OCI-LY7 (cell line): ENCODE data around the gene P2RX5. TPM values are rescaled to one million over a fixed set of nuclear protein-coding genes. Genes with fewer than 3 reads are reported as not detected.

Experiments
- BruUV-seq: library from RNA; stranded (reverse); fragments of 400-500 nt; replicated peaks from 2 replicates; lab custom pipeline; 2021; lab: Mats Ljungman, UMichigan
- CTCF ChIA-PET: fragments of 300-600 bp; sonication (Branson Sonifier 250); formaldehyde crosslinking; loops from one replicate; lab custom pipeline; 2022; ENCODE audit warnings: antibody characterized with exemption; ENCODE audit not compliant: unreplicated experiment; lab: Charles Lee
- POLR2A ChIA-PET: fragments of 300-600 bp; sonication (Branson Sonifier 250); formaldehyde crosslinking; loops from one replicate; lab custom pipeline; 2022; ENCODE audit warnings: antibody characterized with exemption; lab: Charles Lee
- DNase-seq: peaks from one replicate; pipeline ENCODE4 v3.0.0-alpha.2; 2015; ENCODE audit warnings: low spot score
- H2AFZ ChIP-seq: fragments of 200-600 bp; sonication (generic), shearing (Covaris generic); 2 replicates; pipeline ENCODE4 v1.6.1; 2014; ENCODE audit warnings: mild to moderate bottlenecking, antibody characterized with exemption, low read length, moderate library complexity
- H3K27ac ChIP-seq: fragments of 200-600 bp; sonication (generic); 2 replicates; pipeline ENCODE4 v1.5.1; 2014; ENCODE audit warnings: mixed run types, low read depth, mild to moderate bottlenecking, moderate library complexity, low read length, inconsistent platforms; ENCODE audit not compliant: poor library complexity, severe bottlenecking
- H3K36me3 ChIP-seq: fragments of 200-600 bp; sonication (generic); 2 replicates; pipeline ENCODE4 v1.6.1; 2014; ENCODE audit warnings: mild to moderate bottlenecking, antibody characterized with exemption, low read length, moderate library complexity, mixed read lengths; ENCODE audit not compliant: insufficient read depth
- H3K4me1 ChIP-seq: fragments of 200-600 bp; sonication (generic); 2 replicates; pipeline ENCODE4 v1.5.1; 2014; ENCODE audit warnings: mild to moderate bottlenecking, low read length; ENCODE audit not compliant: insufficient read depth, poor library complexity, severe bottlenecking
- H3K4me2 ChIP-seq: fragments of 200-600 bp; sonication (generic); 2 replicates; pipeline ENCODE4 v1.6.1; 2014; ENCODE audit warnings: mild to moderate bottlenecking, low read length
- H3K4me3 ChIP-seq: fragments of 200-600 bp; sonication (generic); 2 replicates; pipeline ENCODE4 v1.5.1; 2014; ENCODE audit warnings: mild to moderate bottlenecking, low read depth, low read length; ENCODE audit not compliant: poor library complexity, severe bottlenecking
- H3K79me2 ChIP-seq: fragments of 200-600 bp; sonication (generic); 2 replicates; pipeline ENCODE4 v1.6.1; 2016; ENCODE audit warnings: low read depth, mild to moderate bottlenecking, low read length, moderate library complexity, mixed read lengths; ENCODE audit not compliant: insufficient read depth
- H3K9me2 ChIP-seq: fragments of 200-600 bp; sonication (generic); 2 replicates; pipeline ENCODE4 v1.6.1; 2016; ENCODE audit warnings: mild to moderate bottlenecking, low read length, mixed read lengths; ENCODE audit not compliant: insufficient read depth
- H3K9me3 ChIP-seq: fragments of 200-600 bp; sonication (generic); 2 replicates; pipeline ENCODE4 v1.6.1; 2014; ENCODE audit warnings: mild to moderate bottlenecking, mixed run types, low read length, mixed read lengths
- H4K20me1 ChIP-seq: fragments of 200-600 bp; sonication (generic); 2 replicates; pipeline ENCODE4 v1.6.1; 2014; ENCODE audit warnings: mild to moderate bottlenecking, antibody characterized with exemption, low read length, moderate library complexity, mixed read lengths; ENCODE audit not compliant: insufficient read depth
- EZH2phosphoT487 ChIP-seq: fragments of 200-600 bp; sonication (generic); IDR thresholded peaks from 2 replicates; pipeline ENCODE4 v1.6.1; 2018; ENCODE audit warnings: low read depth, borderline replicate concordance, mild to moderate bottlenecking, mixed run types, antibody characterized with exemption, low read length, moderate library complexity, mixed read lengths
- intact Hi-C: fragments of 100-400 bp; cut with micrococcal nuclease; formaldehyde crosslinking; loops from one replicate; pipeline ENCODE4 v1.10.0; 2022; ENCODE audit not compliant: unreplicated experiment
- total RNA-seq, 2 experiments: library from RNA; depleted of rRNA in 1 of 2; stranded (reverse); fragments of >200 nt in 1 of 2; shearing (Covaris generic) in 1 of 2; gene quantifications; 2 replicates each; pipeline ENCODE4 v1.2.3, GENCODE V29; 2014 to 2022
- TF ChIP-seq, protein P1 (sequence below): fragments of 200-600 bp; sonication (generic); conservative IDR thresholded peaks from 2 replicates; pipeline ENCODE4 v1.5.1; 2014; ENCODE audit warnings: mild to moderate bottlenecking, antibody characterized with exemption, low read length, moderate library complexity, mixed read lengths

P2RX5 gene
- total RNA-seq, 2 experiments from 2014 or later = 150 to 195 TPM

DNA sequence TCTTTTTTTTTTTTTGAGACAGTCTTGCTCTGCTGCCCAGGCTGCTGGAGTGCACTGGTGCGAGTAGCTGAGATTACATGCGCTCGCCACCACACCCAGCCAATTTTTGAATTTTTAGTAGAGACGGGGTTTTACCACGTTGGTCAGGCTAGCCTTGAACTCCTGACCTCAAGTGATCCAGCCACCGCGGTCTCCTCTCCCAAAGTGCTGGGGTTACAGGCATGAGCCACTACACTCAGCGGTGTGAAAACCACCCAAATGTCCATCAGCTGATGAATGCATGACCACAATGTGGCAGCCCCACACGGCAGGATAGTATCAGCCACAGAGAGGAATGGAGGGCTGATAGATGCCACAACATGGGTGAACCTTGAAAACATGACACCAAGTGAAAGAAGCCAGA is 2.1 kb downstream of the P2RX5 start:
- H3K4me3 ChIP-seq = peak overlapping the region; percentile 79
- H2AFZ ChIP-seq = no peak overlapping the region
- 0 out of 2 replicates have a peak, but pooled peaks cover 4% of the 10 kb centered on the region for H4K20me1 ChIP-seq
- peak; percentile 67 for DNase-seq
- POLR2A ChIA-PET = interaction anchor here (1.1 to 4.3 kb wide), 2 partner anchors 8 to 30 kb away, joined by 4 to 22 read pairs; partner anchors contain the start of gene HASPIN
- H3K9me2 ChIP-seq = no peaks in the 10 kb centered on the region
- no TSS peak for BruUV-seq
- H3K9me3 ChIP-seq = peaks cover 13% of the 10 kb centered on the region; the same call in 1 of the 2 replicates
- intact Hi-C loops = loop anchor here (1.0 kb wide), 2 partner anchors 11 to 29 kb away; partner anchors contain the start of gene HASPIN
- peak overlapping the region; percentile 87 for H3K27ac ChIP-seq
- CTCF ChIA-PET = no interaction called here
- H3K4me2 ChIP-seq = peak overlapping the region; percentile 75
- peaks cover 49% of the 10 kb centered on the region for H3K36me3 ChIP-seq
- H3K4me1 ChIP-seq = peaks cover 58% of the 10 kb centered on the region
- TF ChIP-seq, protein P1, sequence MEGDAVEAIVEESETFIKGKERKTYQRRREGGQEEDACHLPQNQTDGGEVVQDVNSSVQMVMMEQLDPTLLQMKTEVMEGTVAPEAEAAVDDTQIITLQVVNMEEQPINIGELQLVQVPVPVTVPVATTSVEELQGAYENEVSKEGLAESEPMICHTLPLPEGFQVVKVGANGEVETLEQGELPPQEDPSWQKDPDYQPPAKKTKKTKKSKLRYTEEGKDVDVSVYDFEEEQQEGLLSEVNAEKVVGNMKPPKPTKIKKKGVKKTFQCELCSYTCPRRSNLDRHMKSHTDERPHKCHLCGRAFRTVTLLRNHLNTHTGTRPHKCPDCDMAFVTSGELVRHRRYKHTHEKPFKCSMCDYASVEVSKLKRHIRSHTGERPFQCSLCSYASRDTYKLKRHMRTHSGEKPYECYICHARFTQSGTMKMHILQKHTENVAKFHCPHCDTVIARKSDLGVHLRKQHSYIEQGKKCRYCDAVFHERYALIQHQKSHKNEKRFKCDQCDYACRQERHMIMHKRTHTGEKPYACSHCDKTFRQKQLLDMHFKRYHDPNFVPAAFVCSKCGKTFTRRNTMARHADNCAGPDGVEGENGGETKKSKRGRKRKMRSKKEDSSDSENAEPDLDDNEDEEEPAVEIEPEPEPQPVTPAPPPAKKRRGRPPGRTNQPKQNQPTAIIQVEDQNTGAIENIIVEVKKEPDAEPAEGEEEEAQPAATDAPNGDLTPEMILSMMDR = no peak
- no peak for TF ChIP-seq EZH2phosphoT487
- peaks cover 54% of the 10 kb centered on the region for H3K79me2 ChIP-seq

DNA sequence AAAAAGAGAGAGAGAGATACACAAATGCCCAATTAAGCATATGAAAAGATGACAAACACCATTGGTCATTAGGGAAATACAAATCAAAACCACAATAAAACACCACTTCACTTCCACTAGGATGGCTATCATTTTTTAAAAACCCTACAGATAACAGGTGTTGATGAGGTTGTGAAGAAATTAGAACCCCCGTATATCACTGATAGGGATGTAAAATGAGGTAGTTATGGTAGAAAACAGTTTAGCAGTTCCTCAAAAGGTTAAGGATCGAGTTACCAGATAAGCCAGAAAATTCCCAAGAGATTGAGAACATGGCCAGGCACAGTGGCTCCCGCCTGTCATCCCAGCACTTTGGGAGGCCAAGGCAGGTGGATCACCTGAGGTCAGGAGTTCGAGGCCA is 2.8 kb downstream of the P2RX5 start:
- TF ChIP-seq EZH2phosphoT487 = no peak
- TF ChIP-seq, protein P1 = no peak
- Histone ChIP-seq H3K4me2 (peak overlapping the region; percentile 75), H2AFZ (no peak overlapping the region), H3K4me1 (peaks cover 65% of the 10 kb centered on the region), H3K4me3 (peak overlapping the region; percentile 79), H3K9me2 (no peaks in the 10 kb centered on the region), H3K36me3 (peaks cover 50% of the 10 kb centered on the region), H3K79me2 (peaks cover 54% of the 10 kb centered on the region), H3K27ac (peak overlapping the region; percentile 87), H3K9me3 (peaks cover 8% of the 10 kb centered on the region; the same call in 1 of the 2 replicates), H4K20me1 (0 out of 2 replicates have a peak, but pooled peaks cover 4% of the 10 kb centered on the region)
- ChIA-PET POLR2A (interaction anchor here (1.1 kb wide), 1 partner anchor 9 kb away, joined by 4 read pairs; no protein-coding TSS in a partner anchor), CTCF (no interaction called here)
- intact Hi-C loops = loop anchor here (1.0 kb wide), 1 partner anchor 30 kb away; the partner anchor contains the start of gene HASPIN
- no TSS peak for BruUV-seq
- DNase-seq = no peak

DNA sequence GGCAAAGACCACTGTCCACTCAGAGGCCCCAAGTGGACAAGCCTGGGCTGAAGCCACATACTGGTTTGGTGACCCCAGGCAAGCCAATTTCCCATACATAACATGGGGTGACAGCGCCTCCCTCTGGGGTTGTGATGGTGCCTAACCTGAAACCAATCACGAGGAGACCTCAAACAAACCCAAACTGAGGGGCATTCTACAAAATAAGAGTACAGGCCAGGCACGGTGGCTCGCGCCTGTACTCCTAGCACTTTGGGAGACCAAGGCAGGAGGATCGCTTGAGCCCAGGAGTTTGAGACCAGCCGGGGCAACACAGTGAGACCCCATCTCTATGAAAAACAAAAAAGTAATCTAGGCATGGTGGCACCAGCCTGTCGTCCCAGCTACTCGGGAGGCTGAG is 3.6 kb downstream of the P2RX5 start:
- BruUV-seq = no TSS peak
- intact Hi-C loops = no loop called here
- no peak for DNase-seq

More for the DNA sequence above, 3.6 kb downstream of the P2RX5 start:
- Histone ChIP-seq H3K27ac (peak overlapping the region; percentile 87), H3K36me3 (peaks cover 52% of the 10 kb centered on the region), H3K4me2 (peak overlapping the region; percentile 75), H3K4me1 (peaks cover 67% of the 10 kb centered on the region), H3K79me2 (peaks cover 54% of the 10 kb centered on the region), H3K9me2 (no peaks in the 10 kb centered on the region), H3K4me3 (peak overlapping the region; percentile 79), H3K9me3 (no peaks in the 10 kb centered on the region), H2AFZ (no peak overlapping the region), H4K20me1 (0 out of 2 replicates have a peak, but pooled peaks cover 4% of the 10 kb centered on the region)
- no peak for TF ChIP-seq EZH2phosphoT487
- TF ChIP-seq, protein P1 = peak; percentile 64
- CTCF ChIA-PET = no interaction called here
- POLR2A ChIA-PET = no interaction called here
